GM12878 (cell line): ENCODE data around the gene WASHC2C. TPM values are rescaled to one million over a fixed set of nuclear protein-coding genes. Genes with fewer than 3 reads are reported as not detected.
"Not testable (repeated sequence)": the region's sequence is repeated elsewhere in the genome, so short reads cannot be mapped to it uniquely, and the experiment has no call there.

ENCODE experiments used
- ATAC-seq: fragments of 200-7000 bp; cut with Tn5 transposase; 3 replicates; pipeline ENCODE4 v1.9.1; 2020; ENCODE audit warnings: mild to moderate bottlenecking, moderate library complexity
- BruUV-seq: library from RNA; stranded (reverse); fragments of 400-500 nt; replicated peaks from 2 replicates; lab custom pipeline; 2021; lab: Mats Ljungman, UMichigan
- CTCF ChIA-PET: fragments of 300-600 bp; sonication (Branson Sonifier 250); formaldehyde crosslinking; extraction: SDS; loops from one replicate; lab custom pipeline; 2021; ENCODE audit warnings: inconsistent platforms; lab: Yijun Ruan, JAX
- POLR2A ChIA-PET: fragments of 350-600 bp; formaldehyde crosslinking; extraction: SDS; loops from one replicate; lab custom pipeline; 2021; ENCODE audit warnings: inconsistent platforms; lab: Charles Lee
- RAD21 ChIA-PET: fragments of 300-600 bp; sonication (Branson Sonifier 250); formaldehyde crosslinking; loops from one replicate; lab custom pipeline; 2023; ENCODE audit warnings: antibody characterized with exemption; ENCODE audit not compliant: unreplicated experiment; lab: Charles Lee
- SMC1A ChIA-PET: fragments of 300-600 bp; sonication (Branson Sonifier 250); formaldehyde crosslinking; loops from one replicate; lab custom pipeline; 2023; ENCODE audit not compliant: unreplicated experiment, uncharacterized antibody; lab: Charles Lee
- DNase-seq: peaks from one replicate; pipeline ENCODE4 v3.0.0-alpha.2; 2011; ENCODE audit warnings: low read depth, low spot score
- FAIRE-seq: peaks from 3 replicates; lab custom pipeline; 2011; peaks lifted over from hg19 to GRCh38; lab: Jason Lieb, UNC
- H2AFZ ChIP-seq: 2 replicates; pipeline ENCODE4 v1.6.0; 2011; ENCODE audit warnings: low read depth, low read length, control low read depth; ENCODE audit not compliant: control insufficient read depth
- H3K27ac ChIP-seq: 2 replicates; pipeline ENCODE4 v1.5.1; 2011; ENCODE audit warnings: control low read depth; ENCODE audit not compliant: control insufficient read depth, insufficient read depth
- H3K27me3 ChIP-seq, 2 experiments: replicated peaks in 1 of 2; 2 replicates each; pipeline versions ENCODE4 v1.6.0 to v1.6.1; 2011; ENCODE audit warnings: low read length in 1 of 2; ENCODE audit not compliant: control insufficient read depth in 2 of 2, insufficient read depth in 2 of 2
- H3K36me3 ChIP-seq, 2 experiments: 2 replicates each; pipeline ENCODE4 v1.5.1; 2011; ENCODE audit warnings: low read length in 1 of 2; ENCODE audit not compliant: control insufficient read depth in 2 of 2, insufficient read depth in 2 of 2
- H3K4me1 ChIP-seq: 2 replicates; pipeline ENCODE4 v1.6.1; 2011; ENCODE audit warnings: mild to moderate bottlenecking, low read length, moderate library complexity, mixed read lengths; ENCODE audit not compliant: control insufficient read depth, insufficient read depth
- H3K4me2 ChIP-seq: 2 replicates; pipeline ENCODE4 v1.6.0; 2011; ENCODE audit warnings: control low read depth; ENCODE audit not compliant: control insufficient read depth, insufficient read depth
- H3K4me3 ChIP-seq: fragments of 200-600 bp; sonication (generic); 2 replicates; pipeline ENCODE4 v1.5.1; 2016
- H3K79me2 ChIP-seq: 2 replicates; pipeline ENCODE4 v1.6.0; 2011; ENCODE audit warnings: low read length; ENCODE audit not compliant: control insufficient read depth, insufficient read depth
- H3K9ac ChIP-seq: 2 replicates; pipeline ENCODE4 v1.8.0; 2011; ENCODE audit warnings: low read length, control low read depth, mixed read lengths; ENCODE audit not compliant: control insufficient read depth, insufficient read depth
- H3K9me3 ChIP-seq: replicated peaks from 3 replicates; pipeline ENCODE4 v1.5.1; 2011; ENCODE audit warnings: mild to moderate bottlenecking, low read length; ENCODE audit not compliant: control insufficient read depth, insufficient read depth
- H4K20me1 ChIP-seq: 2 replicates; pipeline ENCODE4 v1.6.0; 2011; ENCODE audit not compliant: control insufficient read depth, insufficient read depth
- DPF2 ChIP-seq: fragments of 450-650 bp; IDR thresholded peaks from 2 replicates; pipeline ENCODE4 v1.6.1; 2017; ENCODE audit warnings: mild to moderate bottlenecking
- EED ChIP-seq: sonication (generic); IDR thresholded peaks from 2 replicates; pipeline ENCODE4 v1.6.1; 2016; ENCODE audit warnings: antibody characterized with exemption, low read depth
- HCFC1 ChIP-seq: fragments of 150-350 bp; IDR thresholded peaks from 2 replicates; pipeline ENCODE4 v1.6.1; 2014; ENCODE audit warnings: low read length
- HDAC2 ChIP-seq: fragments of 200-600 bp; sonication (generic); IDR thresholded peaks from 2 replicates; pipeline ENCODE4 v1.6.1; 2017
- HDAC6 ChIP-seq: fragments of 200-600 bp; sonication (generic); IDR thresholded peaks from one replicate; pipeline ENCODE4 v1.8.0; 2017; ENCODE audit warnings: antibody characterized with exemption; ENCODE audit not compliant: unreplicated experiment
- PAX5 ChIP-seq: IDR thresholded peaks from 2 replicates; pipeline ENCODE4 v1.6.1; 2011; ENCODE audit warnings: low read depth, low read length, borderline replicate concordance
- POU2F2 ChIP-seq: IDR thresholded peaks from 3 replicates; pipeline ENCODE4 v1.6.1; 2011; ENCODE audit warnings: low read depth, mild to moderate bottlenecking, low read length, borderline replicate concordance
- SIX5 ChIP-seq: IDR thresholded peaks from 2 replicates; pipeline ENCODE4 v1.6.1; 2011; ENCODE audit warnings: mild to moderate bottlenecking, low read depth, low read length, moderate library complexity; ENCODE audit not compliant: severe bottlenecking
- SP1 ChIP-seq: IDR thresholded peaks from one replicate; pipeline ENCODE4 v1.6.1; 2011; ENCODE audit warnings: low read depth, low read length
- WRNIP1 ChIP-seq: IDR thresholded peaks from 2 replicates; pipeline ENCODE4 v1.6.1; 2011; ENCODE audit warnings: low read depth, low read length, improper control_type of control experiment, borderline replicate concordance
- YBX1 ChIP-seq: fragments of 450-650 bp; IDR thresholded peaks from 2 replicates; pipeline ENCODE4 v1.6.1; 2016; ENCODE audit warnings: antibody characterized with exemption
- WGBS: methylation state at CpG from one replicate; pipeline ENCODE4 v1.1.6; 2016; ENCODE audit warnings: low lambda C conversion rate; ENCODE audit not compliant: insufficient replicate concordance, insufficient coverage; ENCODE audit errors: missing lambda C conversion rate; 5-methylcytosine and 5-hydroxymethylcytosine counted together
- in situ Hi-C: fragments of 300-500 bp; cut with MboI; formaldehyde crosslinking; loops from 9 replicates; pipeline ENCODE4 v1.14.3; 2018; ENCODE audit warnings: mixed read lengths
- intact Hi-C: fragments of 100-400 bp; cut with micrococcal nuclease; formaldehyde crosslinking; loops from one replicate; pipeline ENCODE4 v1.14.2; 2022; ENCODE audit not compliant: unreplicated experiment
- polyA plus RNA-seq, 11 experiments: library from polyadenylated mRNA; depleted of rRNA in 4 of 11; unstranded in 6 of 11; stranded (reverse) in 5 of 11; fragments of >200 nt; fragmentation: Nextera tagmentation in 4 of 11; fragmentation: Illumina TruSeq in 1 of 11; extraction: Ambion mirVana in 4 of 11; extraction: Trizol in 1 of 11; gene quantifications; 1 replicate in 1 of 11; 2 replicates in 10 of 11; pipeline versions ENCODE4 v1.2.1 to v1.2.3, GENCODE V29; 2011 to 2016; ENCODE audit warnings: inconsistent platforms in 2 of 11, missing spikeins in 2 of 11, low read depth in 1 of 11
- total RNA-seq, 4 experiments: library from RNA; depleted of rRNA in 3 of 4; stranded (reverse); fragments of >200 nt in 3 of 4; fragmentation: Illumina TruSeq in 1 of 4; extraction: Trizol in 1 of 4; gene quantifications; 2 replicates each; pipeline versions ENCODE4 v1.2.1 to v1.2.3, GENCODE V29; 2013 to 2021
- TF ChIP-seq, protein P1 (sequence below), 3 experiments: IDR thresholded peaks in 2 of 3; conservative IDR thresholded peaks in 1 of 3; 2 replicates each; pipeline ENCODE4 v1.5.1; 2011; ENCODE audit warnings: low read depth in 3 of 3, low read length in 3 of 3, mild to moderate bottlenecking in 3 of 3, control low read depth in 2 of 3, moderate library complexity in 2 of 3, inconsistent platforms in 1 of 3, mixed read lengths in 1 of 3; ENCODE audit not compliant: control insufficient read depth in 2 of 3, insufficient read depth in 1 of 3; ENCODE audit errors: extremely low read depth in 1 of 3
- TF ChIP-seq, protein P2 (sequence below): fragments of 450-650 bp; formaldehyde crosslinking; IDR thresholded peaks from 2 replicates; pipeline ENCODE4 v1.4.0; 2022; ENCODE audit warnings: mild to moderate bottlenecking, moderate library complexity

The WASHC2C gene
- total and polyA plus RNA-seq, 10 of the 15 experiments (the other 5 are each of a cell fraction or from before 2014, with no cell fraction given): 3.3 to 30.6 (median 22.9) TPM

DNA sequence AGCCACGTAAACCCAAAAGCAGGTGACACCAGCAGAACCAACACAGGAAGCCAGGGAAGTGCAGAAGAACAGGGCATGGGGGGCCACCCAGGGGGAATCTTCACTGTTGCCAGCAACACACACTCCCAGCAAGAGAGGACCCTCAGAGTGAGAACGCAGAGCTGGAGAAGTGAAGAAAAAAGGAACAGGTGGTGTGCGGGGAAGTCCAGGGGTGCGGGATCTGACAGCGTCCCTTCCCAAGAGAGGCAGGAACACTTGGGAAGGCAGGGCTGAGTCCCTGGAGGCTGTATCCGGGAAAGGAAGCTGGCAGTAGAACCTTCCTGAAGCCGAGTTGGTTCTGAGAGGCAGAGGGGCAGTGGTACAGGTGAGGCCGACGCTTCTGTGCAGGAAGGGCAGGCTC is 92.5 kb downstream of the WASHC2C start:
- Histone ChIP-seq H3K79me2 (no peaks in the 10 kb centered on the region), H3K27ac (no peak overlapping the region), H3K9ac (no peak overlapping the region), H3K4me1 (no peaks in the 10 kb centered on the region), H3K36me3 (no peaks in the 10 kb centered on the region), H2AFZ (no peak overlapping the region), H3K9me3 (no peaks in the 10 kb centered on the region), H3K4me3 (no peak overlapping the region), H3K4me2 (no peak overlapping the region), H3K27me3 (no peaks in the 10 kb centered on the region), H4K20me1 (no peaks in the 10 kb centered on the region)
- TF ChIP-seq, protein P1, sequence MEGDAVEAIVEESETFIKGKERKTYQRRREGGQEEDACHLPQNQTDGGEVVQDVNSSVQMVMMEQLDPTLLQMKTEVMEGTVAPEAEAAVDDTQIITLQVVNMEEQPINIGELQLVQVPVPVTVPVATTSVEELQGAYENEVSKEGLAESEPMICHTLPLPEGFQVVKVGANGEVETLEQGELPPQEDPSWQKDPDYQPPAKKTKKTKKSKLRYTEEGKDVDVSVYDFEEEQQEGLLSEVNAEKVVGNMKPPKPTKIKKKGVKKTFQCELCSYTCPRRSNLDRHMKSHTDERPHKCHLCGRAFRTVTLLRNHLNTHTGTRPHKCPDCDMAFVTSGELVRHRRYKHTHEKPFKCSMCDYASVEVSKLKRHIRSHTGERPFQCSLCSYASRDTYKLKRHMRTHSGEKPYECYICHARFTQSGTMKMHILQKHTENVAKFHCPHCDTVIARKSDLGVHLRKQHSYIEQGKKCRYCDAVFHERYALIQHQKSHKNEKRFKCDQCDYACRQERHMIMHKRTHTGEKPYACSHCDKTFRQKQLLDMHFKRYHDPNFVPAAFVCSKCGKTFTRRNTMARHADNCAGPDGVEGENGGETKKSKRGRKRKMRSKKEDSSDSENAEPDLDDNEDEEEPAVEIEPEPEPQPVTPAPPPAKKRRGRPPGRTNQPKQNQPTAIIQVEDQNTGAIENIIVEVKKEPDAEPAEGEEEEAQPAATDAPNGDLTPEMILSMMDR (IDR thresholded peaks at IDR 0.05 in 2 of 3, conservative IDR thresholded peaks at IDR 0.05 in 1 of 3; ENCODE audit: control insufficient read depth in 2 of 3, extremely low read depth in 1 of 3, insufficient read depth in 1 of 3, low read depth in 3 of 3, low read length in 3 of 3): no peak
- TF ChIP-seq HDAC2: no peak
- TF ChIP-seq PAX5: no peak
- TF ChIP-seq, protein P2, sequence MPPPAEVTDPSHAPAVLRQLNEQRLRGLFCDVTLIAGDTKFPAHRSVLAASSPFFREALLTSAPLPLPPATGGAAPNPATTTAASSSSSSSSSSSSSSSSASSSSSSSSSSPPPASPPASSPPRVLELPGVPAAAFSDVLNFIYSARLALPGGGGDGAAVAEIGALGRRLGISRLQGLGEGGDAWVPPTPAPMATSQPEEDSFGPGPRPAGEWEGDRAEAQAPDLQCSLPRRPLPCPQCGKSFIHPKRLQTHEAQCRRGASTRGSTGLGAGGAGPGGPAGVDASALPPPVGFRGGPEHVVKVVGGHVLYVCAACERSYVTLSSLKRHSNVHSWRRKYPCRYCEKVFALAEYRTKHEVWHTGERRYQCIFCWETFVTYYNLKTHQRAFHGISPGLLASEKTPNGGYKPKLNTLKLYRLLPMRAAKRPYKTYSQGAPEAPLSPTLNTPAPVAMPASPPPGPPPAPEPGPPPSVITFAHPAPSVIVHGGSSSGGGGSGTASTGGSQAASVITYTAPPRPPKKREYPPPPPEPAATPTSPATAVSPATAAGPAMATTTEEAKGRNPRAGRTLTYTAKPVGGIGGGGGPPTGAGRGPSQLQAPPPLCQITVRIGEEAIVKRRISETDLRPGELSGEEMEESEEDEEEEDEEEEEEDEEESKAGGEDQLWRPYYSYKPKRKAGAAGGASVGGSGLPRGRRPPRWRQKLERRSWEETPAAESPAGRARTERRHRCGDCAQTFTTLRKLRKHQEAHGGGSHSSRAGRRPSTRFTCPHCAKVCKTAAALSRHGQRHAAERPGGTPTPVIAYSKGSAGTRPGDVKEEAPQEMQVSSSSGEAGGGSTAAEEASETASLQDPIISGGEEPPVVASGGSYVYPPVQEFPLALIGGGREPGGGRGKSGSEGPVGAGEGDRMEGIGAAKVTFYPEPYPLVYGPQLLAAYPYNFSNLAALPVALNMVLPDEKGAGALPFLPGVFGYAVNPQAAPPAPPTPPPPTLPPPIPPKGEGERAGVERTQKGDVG (CRISPR knock-in tag): no peak
- TF ChIP-seq HCFC1: no peak
- TF ChIP-seq EED: no peak
- no peak for TF ChIP-seq POU2F2
- TF ChIP-seq SIX5: no peak
- TF ChIP-seq HDAC6: no peak
- no peak for TF ChIP-seq SP1
- TF ChIP-seq WRNIP1: no peak
- no peak for TF ChIP-seq YBX1
- no peak for TF ChIP-seq DPF2
- POLR2A ChIA-PET: no interaction called here
- DNase-seq: no peak
- ATAC-seq: no peak
- WGBS: 80% methylated on average over 9 of the region's 9 CpGs
- intact Hi-C loops: no loop called here
- no TSS peak for BruUV-seq
- in situ Hi-C loops: no loop called here
- RAD21 ChIA-PET: no interaction called here
- CTCF ChIA-PET: no interaction called here
- no peak for FAIRE-seq
- SMC1A ChIA-PET: no interaction called here

DNA sequence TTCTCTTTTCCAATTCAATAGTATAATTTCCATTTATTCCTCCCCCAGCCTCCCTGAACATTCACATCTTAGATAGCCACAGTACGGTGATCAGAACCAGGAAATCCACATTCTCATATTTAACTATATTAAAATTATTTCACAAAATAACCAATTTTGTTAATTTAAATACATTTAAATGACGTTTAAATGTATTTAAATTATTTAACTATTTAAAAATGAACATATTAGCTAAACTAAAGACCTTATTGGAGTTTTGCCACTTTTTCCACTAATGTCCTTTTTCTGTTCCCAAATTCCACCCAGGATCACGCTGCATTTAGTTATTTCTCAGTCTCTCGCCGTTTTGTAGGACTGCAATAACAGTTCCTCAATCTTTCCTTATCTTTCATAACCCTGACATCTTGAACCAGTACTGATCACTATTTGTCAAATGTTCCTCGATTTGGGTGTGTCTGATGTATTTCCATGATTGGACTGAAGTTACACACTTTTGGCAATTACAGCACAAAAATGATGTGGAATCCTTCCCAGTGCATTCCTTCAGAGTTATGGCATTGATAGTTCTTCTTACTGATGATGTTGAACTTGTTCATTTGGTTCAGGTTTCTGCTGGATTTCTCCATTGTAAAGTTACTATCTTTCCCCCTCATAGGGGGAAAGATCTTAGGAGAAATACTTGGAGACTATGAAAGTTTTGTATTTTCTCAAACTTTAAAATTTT is 93.2 kb downstream of the WASHC2C start:
- WGBS: 77% methylated on average over 6 of the region's 6 CpGs
- H3K4me1 ChIP-seq, H2AFZ ChIP-seq, SMC1A ChIA-PET, H3K4me2 ChIP-seq, RAD21 ChIA-PET, H3K9ac ChIP-seq, BruUV-seq, intact Hi-C loops, H3K4me3 ChIP-seq, H4K20me1 ChIP-seq, DNase-seq, POLR2A ChIA-PET, CTCF ChIA-PET, H3K27ac ChIP-seq, in situ Hi-C loops, H3K36me3 ChIP-seq, H3K79me2 ChIP-seq, FAIRE-seq, H3K9me3 ChIP-seq, ATAC-seq, H3K27me3 ChIP-seq: not testable (repeated sequence)
